GM18909 (cell line): ENCODE measurements around the gene ODC1.
"Not testable (repeated sequence)": the region's sequence is repeated elsewhere in the genome, so short reads cannot be mapped to it uniquely, and the experiment has no call there.

ENCODE experiments used
- ATAC-seq: cut with Tn5 transposase; IDR thresholded peaks from one replicate; pipeline ENCODE4 v1.9.1; 2021; ENCODE audit warnings: mild to moderate bottlenecking; ENCODE audit not compliant: unreplicated experiment, poor library complexity

ODC1 gene

GRCh38 chr2:10447895-10448575, at the start of gene ODC1:
TSS of gene ODC1 (minus strand) at chr2:10448327. CDS start at chr2:10445032, 3,295 bp downstream.
- ATAC-seq, result peak; percentile 76

GRCh38 chr2:10497797-10498251, 49.7 kb upstream of the ODC1 start:
- no peak for ATAC-seq

- ATAC-seq, result no peak
These were observed 47.8 kb upstream of the ODC1 start for GRCh38 chr2:10495988-10496313.

GRCh38 chr2:10495311-10495987, 47.3 kb upstream of the ODC1 start:
- no peak for ATAC-seq

DNA sequence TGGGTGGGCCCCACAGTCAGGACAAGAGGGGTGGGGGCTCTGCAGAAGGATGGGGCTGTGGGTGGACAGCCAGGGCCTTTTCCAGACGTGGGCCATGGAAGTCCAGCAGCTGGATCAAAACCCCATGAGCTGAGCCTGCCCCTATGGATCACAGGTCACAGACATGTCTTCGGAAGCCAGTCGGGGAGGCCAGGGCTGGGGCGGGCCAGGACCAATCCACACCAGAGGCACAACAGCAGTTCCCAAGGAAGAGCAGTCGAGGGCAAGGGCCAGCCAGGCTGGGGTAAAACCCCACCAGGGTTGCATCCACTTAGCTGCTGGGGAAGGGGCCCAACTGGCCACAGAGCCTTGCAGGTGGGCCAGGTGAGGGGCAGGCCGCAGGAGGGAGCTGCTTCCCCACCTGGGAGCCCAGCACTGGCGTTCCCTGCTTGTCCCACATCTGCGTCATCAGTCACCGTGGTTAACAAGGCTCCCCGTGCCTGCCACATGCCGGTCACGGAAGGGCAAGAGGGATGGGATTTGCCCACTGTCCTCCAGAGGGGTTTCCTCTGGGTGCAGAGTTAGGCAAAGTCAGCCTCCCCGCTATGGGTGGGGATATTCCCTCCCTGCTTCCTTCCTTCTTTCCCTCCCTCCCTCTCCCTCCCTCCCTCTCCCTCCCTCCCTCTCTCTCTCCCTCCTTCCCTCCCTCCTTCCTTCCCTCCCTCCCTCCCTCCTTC, 46.4 kb upstream of the ODC1 start:
- ATAC-seq, result no peak

- peak; percentile 91 for ATAC-seq
These were observed 45.6 kb upstream of the ODC1 start for GRCh38 chr2:10493634-10494281.

- ATAC-seq, result no peak
These were observed 45.0 kb upstream of the ODC1 start for GRCh38 chr2:10493075-10493633.

DNA sequence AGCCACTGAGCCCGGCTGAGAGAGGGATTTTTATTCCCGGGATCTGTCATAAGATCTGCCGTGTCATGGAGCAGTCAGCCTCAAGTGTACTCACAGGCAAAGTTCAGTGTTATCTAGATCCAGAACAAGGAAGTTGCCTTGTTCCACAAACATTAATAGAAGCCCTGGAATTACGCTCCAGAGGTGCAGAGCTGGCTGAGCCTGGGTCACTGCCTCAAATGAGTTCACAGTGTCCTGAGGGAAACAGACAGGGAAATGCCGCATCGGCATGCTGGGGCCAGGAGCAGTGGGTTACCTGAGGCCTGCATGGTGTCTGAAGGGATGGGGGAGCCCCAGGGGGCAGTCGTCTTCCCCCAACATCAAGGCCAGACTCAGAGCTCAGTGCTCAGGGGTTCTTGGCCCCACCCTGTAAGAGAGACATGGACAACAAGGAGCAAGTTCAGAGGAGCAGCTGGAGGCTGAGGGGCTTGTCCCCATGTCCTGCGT, 42.7 kb upstream of the ODC1 start:
- ATAC-seq, result no peak

DNA sequence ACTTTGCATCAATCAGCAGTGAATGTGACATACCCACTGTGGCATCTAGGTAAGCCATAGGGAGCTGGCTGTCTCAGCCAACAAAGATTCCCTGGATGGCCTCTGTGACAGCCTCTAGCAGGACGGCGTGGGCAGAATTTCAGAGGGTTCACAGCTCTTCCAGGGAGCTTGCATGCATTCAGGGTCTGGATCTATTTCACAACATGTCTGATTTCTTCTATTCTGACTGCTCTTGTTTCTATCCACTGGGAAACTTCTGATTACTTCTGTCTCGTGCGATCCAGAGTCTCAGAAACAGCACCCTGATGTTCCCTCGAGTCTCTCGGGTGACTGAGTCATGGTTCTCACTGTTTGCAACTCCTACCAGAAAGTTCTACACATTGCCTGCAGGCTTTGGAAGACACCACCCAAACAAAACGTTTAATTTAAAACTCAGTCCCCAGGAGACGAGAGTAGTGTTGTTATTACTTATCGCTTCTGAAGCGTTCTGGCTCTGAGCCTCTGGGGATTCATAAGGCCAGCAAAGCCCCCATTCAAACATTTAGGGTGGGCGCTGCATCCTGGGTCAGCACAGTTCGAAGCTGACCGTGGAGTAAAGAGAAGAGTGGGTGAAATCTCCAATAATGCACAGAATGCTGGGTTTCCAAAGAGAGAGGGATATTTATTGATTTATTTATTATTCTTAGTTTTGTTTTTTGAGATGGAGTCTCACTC, 41.9 kb upstream of the ODC1 start:
- ATAC-seq, result no peak

GRCh38 chr2:10488142-10488541, 40.0 kb upstream of the ODC1 start:
- ATAC-seq, result not testable (repeated sequence)

- not testable (repeated sequence) for ATAC-seq
These were observed 39.6 kb upstream of the ODC1 start for GRCh38 chr2:10487741-10488104.

GRCh38 chr2:10487081-10487740, 39.1 kb upstream of the ODC1 start:
- ATAC-seq, result no peak

GRCh38 chr2:10486601-10487079, 38.5 kb upstream of the ODC1 start:
- ATAC-seq, result no peak

- no peak for ATAC-seq
These were observed 38.0 kb upstream of the ODC1 start for GRCh38 chr2:10486091-10486490.

DNA sequence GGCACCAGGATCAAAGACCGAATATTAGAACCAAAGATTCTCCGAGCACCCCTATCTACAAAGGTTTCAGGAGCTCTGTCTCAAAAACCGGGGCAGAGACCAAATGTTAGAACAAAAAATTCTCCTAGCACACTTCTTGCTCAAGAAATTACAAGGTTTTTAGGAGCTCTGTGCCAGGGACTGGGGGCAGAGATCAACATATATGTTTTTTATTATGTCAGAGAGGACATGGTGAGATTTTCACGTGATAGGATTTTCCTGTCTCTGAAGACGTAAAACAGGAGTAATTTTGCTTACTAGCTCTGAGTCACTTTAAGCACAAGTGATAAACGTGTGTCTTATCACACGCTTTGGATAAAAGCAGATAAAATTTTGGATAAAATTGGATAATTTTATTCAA, 34.8 kb upstream of the ODC1 start:
- ATAC-seq, result no peak

GRCh38 chr2:10482460-10482859, 34.3 kb upstream of the ODC1 start:
- ATAC-seq, result no peak

DNA sequence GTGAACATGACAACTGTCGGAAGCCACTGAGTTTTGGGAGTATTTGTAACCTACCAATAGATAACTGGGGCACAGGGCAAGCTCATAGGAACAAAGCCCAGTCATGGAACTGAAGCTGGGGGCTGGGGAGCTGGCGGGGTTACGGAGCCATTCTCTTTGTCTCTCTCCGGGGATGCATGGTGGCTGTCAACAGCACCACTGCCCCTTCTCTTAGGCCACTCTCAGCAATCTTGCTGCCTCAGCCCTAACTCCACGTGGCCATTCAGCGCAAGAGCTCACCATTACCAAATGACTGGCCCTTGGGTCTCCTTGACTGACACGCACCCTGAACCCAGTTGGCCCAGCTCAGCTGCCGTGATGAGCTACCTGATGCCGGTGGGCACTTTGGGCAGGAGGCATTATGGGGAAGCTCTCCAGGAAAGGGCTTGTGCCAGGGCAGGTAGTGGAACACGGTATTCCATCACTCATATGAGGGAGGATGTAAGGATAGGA, 33.6 kb upstream of the ODC1 start:
- ATAC-seq, result no peak

- no peak for ATAC-seq
These were observed 33.0 kb upstream of the ODC1 start for GRCh38 chr2:10481055-10481665.
